ENCODE measurements around the gene CARD11.

DNA sequence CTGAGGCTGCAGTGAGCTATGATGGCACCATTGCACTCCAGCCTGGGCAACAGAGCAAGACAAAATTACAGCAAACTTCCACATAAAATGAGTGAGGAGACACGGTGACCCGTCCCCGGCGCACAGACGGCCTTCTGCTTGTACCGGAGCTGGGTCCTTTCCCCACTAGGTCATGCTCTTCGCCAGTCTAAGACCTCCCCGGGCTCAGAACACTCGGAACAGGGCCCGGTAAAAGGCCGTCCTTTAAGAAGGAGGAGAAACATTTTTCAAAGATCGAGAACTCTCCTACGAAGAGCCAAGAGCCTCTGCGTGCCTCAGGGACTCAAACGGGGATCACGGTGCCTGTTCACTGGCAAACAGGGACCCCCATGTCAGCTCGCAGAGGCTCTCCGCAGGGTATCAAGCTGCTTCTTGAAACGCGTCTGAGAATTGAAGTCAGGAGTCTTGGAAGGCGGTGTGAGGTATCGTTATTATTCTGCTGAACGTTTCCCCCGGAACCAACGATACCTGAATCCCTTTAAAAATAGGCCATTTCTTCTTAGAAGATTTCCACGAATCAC is 9.0 kb downstream of the CARD11 start:
- TF ChIP-seq SIN3A (IDR thresholded peaks at IDR 0.05; ENCODE audit: borderline replicate concordance, insufficient read depth, low read length) (no peak), POLR2AphosphoS5 (IDR thresholded peaks at IDR 0.05; ENCODE audit: low read depth, low read length) (no peak)

Measured in PFSK-1 (cell line).